Lower lobe of right lung (tissue), 2 donors: Measurements from ENCODE around the gene DDX39A. TPM values are rescaled to one million over a fixed set of nuclear protein-coding genes. Genes with fewer than 3 reads are reported as not detected.

Source experiments
- ATAC-seq, 2 donors: fragments of 200-7000 bp; cut with Tn5 transposase; one replicate each; pipeline ENCODE4 v1.9.1; 2020 to 2022; ENCODE audit warnings: mild to moderate bottlenecking in 2 of 2, moderate library complexity in 2 of 2
- DNase-seq: peaks from one replicate; pipeline ENCODE4 v3.0.0-alpha.2; 2020
- H3K27ac ChIP-seq: fragments of 200-600 bp; one replicate; pipeline ENCODE4 v1.8.0; 2022
- H3K27me3 ChIP-seq: fragments of 200-600 bp; one replicate; pipeline ENCODE4 v1.8.0; 2022; ENCODE audit warnings: low read depth
- H3K36me3 ChIP-seq: fragments of 200-600 bp; one replicate; pipeline ENCODE4 v1.8.0; 2022; ENCODE audit warnings: mild to moderate bottlenecking
- H3K4me1 ChIP-seq: fragments of 200-600 bp; one replicate; pipeline ENCODE4 v1.8.0; 2022
- H3K4me3 ChIP-seq: fragments of 200-600 bp; one replicate; pipeline ENCODE4 v1.8.0; 2022; ENCODE audit warnings: mild to moderate bottlenecking
- H3K9me3 ChIP-seq: fragments of 200-600 bp; one replicate; pipeline ENCODE4 v1.8.0; 2022
- CTCF ChIP-seq: fragments of 200-600 bp; IDR thresholded peaks from one replicate; pipeline ENCODE4 v1.8.0; 2022; ENCODE audit warnings: antibody characterized with exemption, mild to moderate bottlenecking
- intact Hi-C: fragments of 100-400 bp; cut with DNase I; formaldehyde crosslinking; loops from one replicate; pipeline ENCODE4 v1.11.0; 2022
- total RNA-seq: library from RNA; stranded (reverse); fragmentation: NEBNext Ultra II Directional; extraction: Animal tissue kit (Norgen Biotek cat#: 25700); gene quantifications from one replicate; pipeline ENCODE4 v1.2.1, GENCODE V29; 2021
- donor health status: DM: no; HTN: yes; CAD: no; lungs with severe emphysema.

Gene DDX39A
- total RNA-seq, 1 donor from 2014 or later, result 59.3 TPM

DNA sequence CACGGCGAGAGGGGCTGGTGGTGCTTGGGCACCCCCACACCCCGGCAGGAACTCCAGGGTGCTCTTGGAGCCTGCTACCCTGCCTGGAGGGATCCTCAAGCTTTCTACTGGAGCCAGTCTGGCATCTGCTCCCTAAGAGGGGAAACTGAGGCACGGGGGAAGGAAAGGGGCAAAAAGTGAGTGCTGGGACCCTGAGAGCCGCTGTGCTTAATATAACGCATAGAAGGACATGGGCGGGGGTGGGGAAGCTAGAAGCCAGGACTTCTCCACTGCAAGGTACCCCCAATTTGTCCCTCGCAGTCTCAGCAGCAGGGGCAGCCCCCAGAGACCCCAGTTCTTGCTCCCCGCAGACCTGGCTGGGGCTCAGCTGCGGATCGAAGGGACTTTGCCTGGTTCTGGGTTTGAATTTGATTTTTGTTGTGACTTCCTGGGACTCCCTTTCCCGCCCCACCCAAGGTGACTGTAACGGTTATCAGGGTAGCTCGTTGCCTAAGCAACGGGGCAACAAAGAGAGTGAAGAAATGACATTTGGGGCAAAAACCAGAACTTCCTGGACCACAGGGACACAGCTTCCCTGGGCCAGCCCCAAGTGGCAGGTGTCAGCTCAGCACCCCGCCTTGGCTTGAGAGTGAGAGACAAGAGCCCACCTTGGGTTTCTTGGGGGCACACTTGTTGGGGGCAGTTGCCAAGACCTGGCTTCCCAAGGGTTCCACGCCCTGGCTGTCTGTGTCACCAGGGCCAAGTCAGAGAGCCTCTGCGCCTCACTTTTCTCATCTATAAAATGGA lies 37.3 kb downstream of the DDX39A start:
- ATAC-seq (peak; percentile 73 to 75), DNase-seq (peak; percentile 81)
- intact Hi-C loops, result no loop called here
- Histone ChIP-seq H3K27me3 (no peaks in the 10 kb centered on the region), H3K9me3 (no peaks in the 10 kb centered on the region), H3K36me3 (peaks cover 2% of the 10 kb centered on the region), H3K4me3 (peak overlapping the region; percentile 83), H3K4me1 (peaks cover 67% of the 10 kb centered on the region), H3K27ac (peak overlapping the region; percentile 90)
- TF ChIP-seq CTCF, result no peak

- TF ChIP-seq CTCF, result no peak
- intact Hi-C loops, result no loop called here
- Histone ChIP-seq H3K9me3 (no peaks in the 10 kb centered on the region), H3K36me3 (no peaks in the 10 kb centered on the region), H3K4me1 (peaks cover 68% of the 10 kb centered on the region), H3K27me3 (no peaks in the 10 kb centered on the region), H3K27ac (peak overlapping the region; percentile 90), H3K4me3 (no peak overlapping the region)
- ATAC-seq (no peak), DNase-seq (no peak)
Observed at GRCh38 chr19:14379294-14380065, 39.7 kb downstream of the DDX39A start.

DNA sequence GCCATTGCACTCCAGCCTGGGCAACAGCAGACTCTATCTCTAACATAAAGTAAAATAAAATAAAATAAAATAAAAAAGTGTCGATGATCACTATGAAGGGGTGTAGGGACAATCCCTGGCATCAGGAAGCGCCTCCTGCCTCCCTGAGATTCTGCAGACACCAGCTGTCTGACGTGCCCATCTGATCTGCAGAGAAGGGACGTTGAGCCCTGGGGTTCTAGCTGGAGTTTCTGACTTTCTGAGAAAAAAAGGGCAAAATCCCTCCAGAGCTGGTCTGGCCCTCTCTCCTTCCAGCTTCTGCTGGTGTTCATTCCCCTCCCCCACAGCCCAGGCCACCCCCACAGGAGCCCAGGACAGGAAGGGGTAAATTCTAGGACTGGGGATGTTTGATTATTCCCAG lies 40.3 kb downstream of the DDX39A start:
- no peak overlapping the region for H3K4me3 ChIP-seq
- TF ChIP-seq CTCF, result no peak
- no peaks in the 10 kb centered on the region for H3K36me3 ChIP-seq
- DNase-seq (no peak), ATAC-seq (no peak)
- H3K9me3 ChIP-seq, result no peaks in the 10 kb centered on the region
- H3K27ac ChIP-seq, result peak overlapping the region; percentile 90
- peaks cover 69% of the 10 kb centered on the region for H3K4me1 ChIP-seq
- intact Hi-C loops, result no loop called here
- H3K27me3 ChIP-seq, result no peaks in the 10 kb centered on the region

DNA sequence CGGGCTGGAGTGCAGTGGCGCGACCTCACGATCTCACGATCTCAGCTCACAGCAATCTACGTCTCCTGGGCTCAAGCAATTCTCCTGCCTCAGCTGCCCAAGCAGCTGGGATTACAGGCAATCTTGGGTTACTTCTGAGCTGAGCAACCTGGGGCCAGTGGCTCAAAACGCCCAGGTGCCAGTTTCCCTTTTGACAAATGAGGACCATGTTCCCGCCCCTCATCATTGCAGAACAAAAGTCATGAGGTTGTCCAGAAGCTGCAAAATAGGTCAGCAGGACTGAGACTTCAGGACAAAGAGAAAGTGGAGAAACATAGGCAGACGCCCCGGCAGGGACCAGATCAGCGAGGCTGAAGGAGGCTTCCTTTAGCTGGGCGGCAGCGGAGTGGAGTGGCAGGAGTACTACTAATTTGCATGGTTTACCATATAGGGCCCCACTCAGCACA lies 41.2 kb downstream of the DDX39A start:
- Histone ChIP-seq H3K9me3 (no peaks in the 10 kb centered on the region), H3K4me3 (peak overlapping the region; percentile 17), H3K27me3 (no peaks in the 10 kb centered on the region), H3K4me1 (peaks cover 69% of the 10 kb centered on the region), H3K27ac (no peak overlapping the region), H3K36me3 (no peaks in the 10 kb centered on the region)
- no peak for TF ChIP-seq CTCF
- DNase-seq (no peak), ATAC-seq (no peak)
- intact Hi-C loops, result no loop called here

- H3K27me3 ChIP-seq, result no peaks in the 10 kb centered on the region
- peak overlapping the region; percentile 21 for H3K4me3 ChIP-seq
- H3K27ac ChIP-seq, result peak overlapping the region; percentile 92
- peak; percentile 43 to 44 for ATAC-seq
- intact Hi-C loops, result no loop called here
- no peak for DNase-seq
- H3K4me1 ChIP-seq, result peaks cover 74% of the 10 kb centered on the region
- H3K36me3 ChIP-seq, result no peaks in the 10 kb centered on the region
- H3K9me3 ChIP-seq, result no peaks in the 10 kb centered on the region
- no peak for TF ChIP-seq CTCF
Observed at GRCh38 chr19:14375582-14376291, 43.4 kb downstream of the DDX39A start.
